HG03457 (cell line): ENCODE data around the gene CLDN9.

Source experiments
- ATAC-seq: cut with Tn5 transposase; IDR thresholded peaks from one replicate; pipeline ENCODE4 v1.9.1; 2021; ENCODE audit warnings: moderate number of reproducible peaks; ENCODE audit not compliant: unreplicated experiment

The CLDN9 gene, protein sequence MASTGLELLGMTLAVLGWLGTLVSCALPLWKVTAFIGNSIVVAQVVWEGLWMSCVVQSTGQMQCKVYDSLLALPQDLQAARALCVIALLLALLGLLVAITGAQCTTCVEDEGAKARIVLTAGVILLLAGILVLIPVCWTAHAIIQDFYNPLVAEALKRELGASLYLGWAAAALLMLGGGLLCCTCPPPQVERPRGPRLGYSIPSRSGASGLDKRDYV

DNA sequence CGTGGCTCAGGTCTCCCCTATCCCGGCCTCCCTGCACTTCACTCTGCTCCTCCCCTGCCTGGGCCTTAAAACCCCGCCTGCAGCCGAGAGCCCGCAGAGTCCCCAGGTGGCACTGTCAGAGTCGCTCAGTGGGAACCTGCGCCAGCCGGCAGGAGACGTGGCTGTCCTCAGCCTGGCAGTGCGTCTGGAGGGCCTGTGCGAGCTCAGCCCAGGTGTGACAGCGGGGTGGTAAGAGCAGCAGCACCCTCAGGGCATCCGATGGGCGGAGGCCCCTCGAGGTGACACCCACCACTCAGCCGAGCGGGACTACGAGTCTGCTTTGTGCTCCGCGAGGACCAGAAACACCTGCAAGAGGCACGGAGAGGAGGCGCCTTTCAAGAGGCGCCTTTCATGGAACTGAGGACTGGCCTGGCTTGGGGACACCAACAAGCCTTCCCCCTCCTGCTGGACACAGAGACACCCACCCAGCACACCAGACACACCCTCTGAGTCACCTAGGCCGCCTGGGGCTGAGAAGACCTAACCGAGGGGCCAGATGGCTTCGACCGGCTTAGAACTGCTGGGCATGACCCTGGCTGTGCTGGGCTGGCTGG lies at the start of gene CLDN9:
Gene CLDN9 (plus strand): TSS at position 96 of the 593 bp plus-strand sequence. CDS start 440 bp downstream, at position 536.
- no peak for ATAC-seq

DNA sequence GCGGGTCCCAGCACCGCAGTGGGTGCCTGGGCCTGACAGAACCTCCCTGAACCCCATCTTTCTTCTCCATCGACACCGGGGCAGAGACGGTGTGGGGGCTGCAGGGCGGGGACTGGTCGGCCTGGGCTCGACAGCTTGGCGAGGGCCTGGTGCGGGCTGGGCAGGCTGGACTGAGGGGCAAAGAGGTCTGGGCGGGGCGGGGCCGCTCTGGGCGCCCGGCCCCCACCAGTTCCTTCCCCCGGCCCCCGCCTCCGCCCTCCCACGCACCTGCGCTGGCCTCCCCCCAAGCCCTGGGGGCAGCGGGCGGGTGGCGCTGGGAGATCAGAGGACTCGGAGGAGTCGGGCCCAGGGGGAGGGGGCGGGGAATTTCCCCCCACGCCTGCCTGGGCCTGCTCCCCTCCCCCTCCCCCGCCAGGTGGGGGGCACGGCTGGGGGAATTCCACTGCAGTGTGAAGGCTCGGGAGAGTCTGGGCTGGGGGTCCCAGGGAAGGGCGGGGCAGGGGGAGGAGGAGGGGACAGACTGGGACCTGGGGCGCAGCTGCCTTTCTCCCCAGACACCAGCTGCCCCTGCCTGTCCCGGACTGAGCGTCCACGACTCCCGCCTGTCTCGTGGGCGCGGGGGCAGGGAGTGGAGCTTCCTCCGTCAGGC lies 49.5 kb upstream of the CLDN9 start:
- ATAC-seq = no peak

DNA sequence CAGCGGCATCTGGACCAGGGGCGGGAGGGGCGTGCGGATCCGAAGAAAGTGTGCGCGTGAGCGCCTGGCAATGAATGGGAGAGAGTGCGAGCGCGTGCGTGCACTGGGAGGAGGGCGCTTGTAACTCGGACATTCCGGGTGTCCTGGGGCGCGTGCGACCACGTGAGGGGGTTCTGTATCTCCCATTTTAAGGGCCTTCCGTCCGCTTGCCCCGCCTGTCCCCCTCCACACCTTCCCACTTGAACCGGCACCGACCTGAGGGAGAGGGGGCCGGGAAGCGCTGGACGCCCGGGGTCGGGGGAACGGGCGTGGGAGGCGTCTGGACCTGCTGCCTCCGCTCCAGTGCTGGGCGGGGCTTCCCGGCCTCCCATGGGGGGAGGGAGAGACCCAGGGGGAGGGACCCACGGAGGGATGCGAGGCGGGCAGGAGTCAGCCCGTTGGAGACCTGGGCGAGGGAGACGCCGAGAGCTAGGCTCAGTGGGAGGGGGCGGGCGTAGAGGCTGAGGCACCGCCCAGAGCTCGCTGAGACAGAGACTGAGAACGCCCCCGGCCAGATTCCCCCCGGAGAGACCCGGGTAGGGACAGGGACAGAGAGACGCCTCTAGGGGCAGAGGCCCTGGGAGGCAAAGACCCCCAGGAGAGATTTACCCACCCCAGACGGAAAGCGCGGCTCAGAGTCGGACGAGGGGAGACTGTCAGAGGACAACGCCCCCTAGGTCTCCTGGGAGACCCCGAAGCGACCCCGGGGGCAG lies 48.8 kb upstream of the CLDN9 start, which contains the start of gene KREMEN2:
Gene KREMEN2 (plus strand): TSS at position 553 of the 752 bp plus-strand sequence. CDS start 246 bp downstream, outside the sequence.
- no peak for ATAC-seq

DNA sequence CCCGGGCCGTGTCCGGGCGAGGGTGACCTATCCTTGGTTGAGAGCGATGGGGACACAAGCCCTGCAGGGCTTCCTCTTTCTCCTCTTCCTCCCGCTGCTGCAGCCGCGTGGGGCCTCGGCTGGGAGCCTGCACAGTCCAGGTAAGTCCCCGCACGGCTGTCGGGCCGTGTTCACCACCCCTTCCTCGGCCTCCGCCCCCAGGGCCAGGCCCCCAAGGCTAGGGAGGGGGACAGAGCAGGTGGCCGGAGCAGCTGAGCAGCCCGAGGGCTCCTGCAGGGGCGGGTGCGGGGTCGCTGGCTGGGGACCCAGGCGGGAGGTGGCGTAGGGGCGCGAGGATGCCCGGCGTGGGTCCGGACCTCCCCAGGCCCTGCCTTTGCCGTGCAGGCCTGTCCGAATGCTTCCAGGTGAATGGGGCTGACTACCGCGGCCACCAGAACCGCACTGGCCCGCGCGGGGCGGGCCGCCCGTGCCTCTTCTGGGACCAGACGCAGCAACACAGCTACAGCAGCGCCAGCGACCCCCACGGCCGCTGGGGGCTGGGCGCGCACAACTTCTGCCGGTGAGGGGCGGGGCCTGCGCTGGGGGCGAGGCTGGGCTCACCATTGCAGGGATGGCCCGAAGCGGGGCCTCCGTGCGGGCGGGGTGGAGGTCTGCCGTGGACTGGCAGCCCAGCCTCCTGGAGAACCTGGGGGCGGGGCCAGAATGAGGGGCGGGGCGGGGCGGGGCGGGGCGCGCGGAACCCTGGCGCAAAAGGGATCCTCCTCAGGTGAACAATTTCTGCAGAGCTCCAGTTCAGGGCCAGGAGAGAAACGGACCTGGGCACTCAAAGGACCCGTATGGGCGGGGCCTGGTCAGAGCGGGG lies 48.0 kb upstream of the CLDN9 start:
- ATAC-seq = no peak

DNA sequence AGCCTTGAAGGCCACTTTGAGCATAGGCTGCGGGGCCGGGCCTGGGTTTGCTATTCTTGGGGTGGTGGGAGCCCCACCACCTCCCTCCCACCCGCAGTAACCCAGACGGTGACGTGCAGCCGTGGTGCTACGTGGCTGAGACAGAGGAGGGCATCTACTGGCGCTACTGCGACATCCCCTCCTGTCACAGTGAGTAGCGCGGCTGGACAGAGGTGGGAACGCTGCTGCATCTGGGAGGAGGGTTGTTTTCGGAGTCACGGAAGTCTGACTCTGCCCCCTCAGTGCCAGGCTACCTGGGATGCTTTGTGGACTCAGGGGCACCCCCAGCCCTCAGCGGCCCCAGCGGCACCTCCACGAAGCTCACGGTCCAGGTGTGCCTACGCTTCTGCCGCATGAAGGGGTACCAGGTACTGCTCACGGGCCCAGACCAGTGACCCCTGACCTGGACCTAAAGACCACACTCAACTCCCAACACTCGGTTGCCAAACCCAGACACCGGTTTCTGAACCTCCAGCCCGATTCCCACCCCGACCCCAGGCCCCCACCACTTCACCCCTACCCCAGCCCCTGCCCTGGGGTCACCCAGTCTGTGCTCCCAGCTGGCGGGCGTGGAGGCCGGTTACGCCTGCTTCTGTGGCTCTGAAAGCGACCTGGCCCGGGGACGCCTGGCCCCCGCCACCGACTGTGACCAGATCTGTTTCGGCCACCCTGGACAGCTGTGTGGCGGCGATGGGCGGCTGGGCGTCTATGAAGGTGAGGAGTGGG lies 46.5 kb upstream of the CLDN9 start:
- no peak for ATAC-seq

DNA sequence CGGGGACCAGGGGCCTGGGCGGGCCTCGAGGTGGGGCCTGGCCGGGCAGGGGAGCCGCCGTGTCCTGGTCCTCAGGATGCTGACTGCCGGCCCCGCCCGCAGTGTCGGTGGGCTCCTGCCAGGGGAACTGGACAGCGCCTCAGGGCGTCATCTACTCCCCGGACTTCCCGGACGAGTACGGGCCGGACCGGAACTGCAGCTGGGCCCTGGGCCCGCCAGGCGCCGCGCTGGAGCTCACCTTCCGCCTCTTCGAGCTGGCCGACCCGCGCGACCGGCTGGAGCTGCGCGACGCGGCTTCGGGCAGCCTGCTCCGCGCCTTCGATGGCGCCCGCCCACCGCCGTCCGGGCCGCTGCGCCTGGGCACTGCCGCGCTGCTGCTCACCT lies 45.9 kb upstream of the CLDN9 start:
- ATAC-seq = no peak

DNA sequence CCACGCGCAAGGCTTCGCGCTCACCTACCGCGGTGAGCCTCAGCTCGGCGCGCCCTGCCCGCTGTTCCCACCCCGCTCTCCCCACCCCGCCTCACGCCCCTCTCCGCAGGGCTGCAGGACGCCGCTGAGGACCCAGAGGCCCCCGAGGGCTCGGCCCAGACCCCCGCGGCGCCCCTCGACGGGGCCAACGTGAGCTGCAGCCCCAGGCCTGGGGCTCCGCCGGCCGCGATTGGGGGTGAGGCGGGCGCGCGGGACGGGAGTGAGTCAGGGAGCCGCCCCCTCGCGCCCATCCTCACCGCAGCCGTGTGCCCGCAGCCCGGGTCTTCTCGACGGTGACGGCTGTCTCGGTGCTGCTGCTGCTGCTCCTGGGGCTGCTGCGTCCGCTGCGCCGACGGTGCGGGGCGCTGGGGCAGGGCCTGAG lies 45.5 kb upstream of the CLDN9 start:
- no peak for ATAC-seq

DNA sequence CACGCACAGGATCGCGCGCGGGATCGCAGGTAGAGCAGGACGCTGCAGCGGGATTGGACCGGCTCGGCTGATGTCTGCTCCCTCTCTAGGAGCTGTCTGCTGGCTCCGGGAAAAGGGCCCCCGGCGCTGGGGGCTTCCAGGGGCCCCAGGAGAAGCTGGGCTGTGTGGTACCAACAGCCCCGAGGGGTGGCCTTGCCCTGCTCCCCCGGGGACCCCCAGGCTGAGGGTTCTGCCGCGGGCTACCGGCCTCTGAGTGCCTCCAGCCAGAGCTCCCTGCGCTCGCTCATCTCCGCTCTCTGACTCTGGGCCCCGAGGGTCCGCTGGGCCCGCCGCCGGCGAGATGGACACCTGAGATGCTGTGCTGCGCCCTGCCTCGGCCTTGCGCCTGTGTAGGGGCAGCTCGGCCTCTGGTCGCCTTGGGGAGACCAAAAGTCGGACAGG lies 45.0 kb upstream of the CLDN9 start:
- no peak for ATAC-seq

DNA sequence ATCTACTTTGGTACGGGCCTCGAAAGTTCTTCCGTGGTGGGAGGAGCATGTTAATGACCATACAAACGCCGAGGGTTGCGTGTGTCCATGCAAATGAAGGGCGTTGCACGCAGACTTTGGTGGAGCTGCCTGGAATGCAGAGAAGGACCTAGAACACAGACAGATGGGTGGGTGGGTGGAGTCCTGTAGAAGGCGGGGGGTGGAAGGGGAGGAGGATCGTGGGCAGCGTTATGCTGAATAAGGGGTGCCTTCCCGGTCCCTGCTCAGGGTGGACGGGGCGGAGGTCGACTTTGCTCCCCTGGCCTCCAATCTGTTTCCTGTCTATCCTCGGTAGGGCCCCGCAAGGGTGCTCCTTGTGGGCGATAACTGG lies 44.4 kb upstream of the CLDN9 start:
- no peak for ATAC-seq

DNA sequence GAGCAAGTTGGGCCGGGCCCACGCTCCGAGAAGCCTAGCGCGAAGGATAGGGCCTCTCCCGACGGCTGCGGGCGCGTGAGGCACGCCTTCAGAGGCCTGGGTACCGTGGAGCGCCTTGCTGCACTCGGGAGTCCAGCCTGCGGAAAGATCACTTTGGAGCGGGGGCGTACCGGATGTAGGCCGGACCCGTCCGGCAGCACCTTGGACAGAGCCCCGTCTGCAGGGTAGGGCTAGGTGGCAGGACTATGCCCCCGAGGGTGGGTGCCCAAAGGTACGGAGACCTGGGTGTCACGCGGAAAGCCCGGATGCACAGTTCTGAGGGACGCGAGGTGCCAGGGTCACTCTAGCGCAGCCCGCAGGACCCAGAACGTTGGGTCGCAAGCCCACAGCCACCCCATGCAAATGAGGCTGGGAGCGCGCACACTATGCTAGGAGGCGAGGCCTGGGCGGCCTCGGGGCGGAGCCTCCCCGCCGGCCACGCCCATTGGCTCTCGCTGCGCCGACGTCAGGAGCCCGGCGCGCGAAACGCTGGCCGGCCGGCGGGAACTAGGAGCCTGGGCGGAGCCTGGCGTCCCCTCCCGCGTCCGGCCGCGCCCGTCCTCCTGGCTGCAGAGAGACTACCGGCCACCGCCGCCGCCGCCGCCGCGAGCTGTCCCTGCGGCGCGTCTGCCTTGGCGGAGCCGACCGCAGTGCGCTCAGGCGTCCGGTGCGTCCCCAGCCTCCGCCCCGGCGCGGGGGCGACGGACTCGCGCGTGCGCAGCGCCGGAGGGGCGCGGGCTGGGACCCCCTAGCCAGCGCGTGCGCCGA lies 43.8 kb upstream of the CLDN9 start, which contains the start of gene PAQR4:
Gene PAQR4 (plus strand): TSS at position 611 of the 807 bp plus-strand sequence. CDS start 327 bp downstream, outside the sequence.
- ATAC-seq = peak; percentile 45

DNA sequence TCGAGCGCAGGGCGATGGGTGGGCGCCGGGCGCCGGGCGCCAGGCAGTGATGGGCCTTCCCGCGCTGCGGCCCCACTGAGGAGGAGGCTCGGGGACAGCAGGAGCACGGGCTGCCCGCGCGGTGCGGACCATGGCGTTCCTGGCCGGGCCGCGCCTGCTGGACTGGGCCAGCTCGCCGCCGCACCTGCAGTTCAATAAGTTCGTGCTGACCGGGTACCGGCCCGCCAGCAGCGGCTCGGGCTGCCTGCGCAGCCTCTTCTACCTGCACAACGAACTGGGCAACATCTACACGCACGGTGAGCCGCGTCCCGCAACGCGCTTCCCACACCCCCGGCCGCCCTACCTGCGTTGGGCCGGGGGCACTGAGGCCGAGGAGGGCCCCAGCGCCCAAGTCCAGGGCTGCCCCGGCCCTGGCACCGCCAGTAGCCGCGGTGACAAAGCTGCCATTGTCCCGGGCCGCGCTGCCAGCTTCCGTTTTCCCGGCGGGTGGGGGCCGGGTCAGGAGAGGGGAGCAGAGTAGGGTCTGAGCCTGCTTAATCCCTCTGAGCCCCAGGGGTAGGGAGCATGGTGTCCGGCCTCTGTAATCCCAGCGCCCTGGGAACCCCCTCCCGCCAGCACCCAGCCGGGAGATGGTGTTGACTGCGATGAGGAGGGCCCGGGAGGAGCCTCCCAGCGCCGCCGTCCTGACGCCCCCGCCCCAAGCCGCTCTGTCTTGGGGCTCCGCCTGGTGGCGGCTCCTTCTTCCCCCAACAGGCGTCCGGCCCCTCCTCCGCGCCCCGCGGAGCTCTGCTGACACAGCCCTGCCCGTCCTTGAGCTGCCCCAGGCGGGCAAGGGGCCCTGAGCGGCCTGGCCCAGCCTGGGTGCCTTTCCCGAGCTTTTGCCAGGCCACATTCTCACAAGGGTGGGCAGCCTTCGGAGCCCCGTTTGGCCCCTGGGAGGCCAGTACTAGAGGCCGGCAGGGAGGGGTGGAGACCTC lies 42.9 kb upstream of the CLDN9 start:
- ATAC-seq = peak; percentile 4

DNA sequence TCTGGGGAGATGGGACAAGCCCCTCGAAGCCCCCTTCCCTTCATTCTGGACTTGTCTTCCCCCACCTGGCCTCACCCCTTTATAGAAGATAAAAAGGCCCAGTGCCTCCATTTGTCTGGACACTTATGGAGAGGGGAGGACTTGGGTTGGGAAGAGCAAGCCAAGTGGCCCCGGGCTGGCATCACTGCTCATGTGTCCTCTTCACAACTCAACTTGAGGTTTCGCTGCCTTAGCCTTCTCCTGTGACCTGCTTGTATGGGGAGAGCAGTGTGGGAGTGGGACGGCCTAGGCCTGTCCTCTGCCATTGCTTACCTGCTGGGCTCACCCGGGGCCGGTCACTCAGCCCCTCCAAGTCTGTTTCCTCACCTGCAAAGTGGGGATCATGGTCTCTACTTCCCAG lies 42.2 kb upstream of the CLDN9 start:
- no peak for ATAC-seq

DNA sequence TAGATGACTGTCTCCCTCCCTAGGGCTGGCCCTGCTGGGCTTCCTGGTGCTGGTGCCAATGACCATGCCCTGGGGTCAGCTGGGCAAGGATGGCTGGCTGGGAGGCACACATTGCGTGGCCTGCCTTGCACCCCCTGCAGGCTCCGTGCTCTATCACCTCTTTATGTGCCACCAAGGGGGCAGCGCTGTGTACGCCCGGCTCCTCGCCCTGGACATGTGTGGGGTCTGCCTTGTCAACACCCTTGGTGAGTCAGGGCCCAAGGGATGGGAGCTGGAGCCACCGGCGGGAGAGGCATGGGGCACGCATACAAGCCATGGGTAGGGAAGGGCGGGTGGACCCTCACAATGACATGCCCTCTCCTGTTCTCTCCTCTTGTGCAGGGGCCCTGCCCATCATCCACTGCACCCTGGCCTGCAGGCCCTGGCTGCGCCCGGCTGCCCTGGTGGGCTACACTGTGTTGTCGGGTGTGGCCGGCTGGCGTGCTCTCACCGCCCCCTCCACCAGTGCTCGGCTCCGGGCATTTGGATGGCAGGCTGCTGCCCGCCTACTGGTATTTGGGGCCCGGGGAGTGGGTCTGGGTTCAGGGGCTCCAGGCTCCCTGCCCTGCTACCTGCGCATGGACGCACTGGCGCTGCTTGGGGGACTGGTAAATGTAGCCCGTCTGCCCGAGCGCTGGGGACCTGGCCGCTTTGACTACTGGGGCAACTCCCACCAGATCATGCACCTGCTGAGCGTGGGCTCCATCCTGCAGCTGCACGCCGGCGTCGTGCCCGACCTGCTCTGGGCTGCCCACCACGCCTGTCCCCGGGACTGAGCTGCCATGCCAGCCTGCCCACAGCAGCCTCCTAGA lies 41.4 kb upstream of the CLDN9 start:
- ATAC-seq = no peak

DNA sequence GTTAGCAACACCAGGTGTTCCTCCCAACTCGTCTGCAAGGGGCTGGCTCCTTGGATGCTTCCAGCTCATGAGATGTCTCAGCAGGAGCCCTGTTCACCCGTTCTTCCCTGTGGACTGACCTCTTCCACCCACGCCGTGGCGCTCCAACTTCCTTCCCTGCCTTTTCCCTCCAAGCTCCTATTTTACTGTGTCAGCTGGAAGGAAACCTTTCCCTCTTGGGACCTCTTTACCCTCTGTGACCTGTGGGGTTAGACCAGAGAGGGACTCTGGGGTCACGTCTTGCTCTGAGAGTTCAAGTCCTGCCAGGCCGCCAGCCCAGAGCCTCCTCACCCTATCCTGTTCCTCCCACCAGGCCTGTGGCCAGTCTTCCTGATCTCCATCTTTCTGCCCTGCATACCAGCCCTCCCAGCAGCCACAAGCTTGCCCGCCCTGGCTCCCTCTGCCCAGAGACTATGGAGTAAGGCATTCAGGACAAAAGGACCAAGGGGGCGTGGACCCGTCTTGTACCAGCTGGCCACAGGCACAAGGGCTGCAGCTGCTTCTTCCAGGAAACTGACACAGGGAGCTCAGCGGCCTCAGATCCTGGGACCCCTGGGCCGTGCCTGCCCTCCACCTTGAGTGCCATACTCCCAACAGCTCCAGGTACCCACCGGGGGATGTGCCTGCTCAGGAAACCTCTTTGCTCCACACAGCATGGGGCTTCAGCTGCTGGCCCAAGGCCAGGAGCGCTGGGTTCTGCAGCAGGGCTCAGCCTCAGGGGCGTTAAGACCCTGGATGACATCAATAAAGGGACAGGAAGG lies 40.5 kb upstream of the CLDN9 start:
- ATAC-seq = no peak

DNA sequence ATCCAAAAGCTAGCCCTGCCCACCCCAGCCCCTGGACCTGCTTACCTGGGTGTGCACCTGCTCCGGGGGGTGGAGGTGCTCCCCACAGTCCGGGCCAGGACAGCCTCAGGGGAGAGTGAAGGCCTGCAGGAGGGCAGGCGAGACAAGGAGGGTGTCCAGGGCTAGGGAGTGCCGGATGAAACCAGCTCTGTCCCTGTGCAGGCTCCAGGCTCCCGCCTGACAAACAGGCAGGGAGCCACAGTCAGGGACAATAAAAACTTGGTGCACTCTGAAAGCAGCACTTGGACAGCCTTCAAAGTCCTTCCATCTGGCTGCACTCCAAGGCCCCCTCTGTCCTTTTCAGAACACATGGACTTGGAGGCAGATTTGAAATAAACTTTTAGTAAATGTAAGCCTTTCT lies 39.6 kb upstream of the CLDN9 start:
- no peak for ATAC-seq
